ENCODE results near the gene CYB561A3. TPM values are rescaled to one million over a fixed set of nuclear protein-coding genes. Genes with fewer than 3 reads are reported as not detected.

Gene CYB561A3
- total RNA-seq, 1 experiment from 2014 or later, result 54.7 TPM

- Histone ChIP-seq H3K27ac (ENCODE audit: low read depth, low read length, poor library complexity, severe bottlenecking) (no peak overlapping the region), H3K27me3 (replicated peaks; ENCODE audit: insufficient read depth, low read depth, low read length, poor library complexity) (no peaks in the 10 kb centered on the region), H3K9me3 (ENCODE audit: low read depth, low read length, poor library complexity, severe bottlenecking) (no peaks in the 10 kb centered on the region), H3K36me3 (ENCODE audit: insufficient read depth, low read length, poor library complexity, severe bottlenecking) (peaks cover 23% of the 10 kb centered on the region), H3K4me3 (ENCODE audit: low read depth, low read length, poor library complexity, severe bottlenecking) (no peak overlapping the region), H3K4me1 (ENCODE audit: insufficient read depth, low read length, poor library complexity, severe bottlenecking) (no peaks in the 10 kb centered on the region)
- intact Hi-C loops (cut with micrococcal nuclease; ENCODE audit: unreplicated experiment), result no loop called here
- TF ChIP-seq CTCF (conservative IDR thresholded peaks at IDR 0.05; ENCODE audit: low read depth, low read length), result no peak
- no peak for TF ChIP-seq EZH2 (IDR thresholded peaks at IDR 0.05; ENCODE audit: borderline replicate concordance, low read depth, low read length, poor library complexity, severe bottlenecking)
- POLR2A ChIA-PET (ENCODE audit: low non-redundant PET), result interaction anchor here (1.1 kb wide), 1 partner anchor 12 kb away, joined by 3 read pairs; no protein-coding TSS in a partner anchor
- CTCF ChIA-PET, result no interaction called here
- DNase-seq (ENCODE audit: low spot score), result no peak
- BruUV-seq (replicated peaks), result no TSS peak
Observed at GRCh38 chr11:61347916-61348461, 13.7 kb downstream of the CYB561A3 start.

- H3K9me3 ChIP-seq (ENCODE audit: low read depth, low read length, poor library complexity, severe bottlenecking), result no peaks in the 10 kb centered on the region
- H3K4me1 ChIP-seq (ENCODE audit: insufficient read depth, low read length, poor library complexity, severe bottlenecking), result no peaks in the 10 kb centered on the region
- peaks cover 31% of the 10 kb centered on the region for H3K36me3 ChIP-seq (ENCODE audit: insufficient read depth, low read length, poor library complexity, severe bottlenecking)
- H3K4me3 ChIP-seq (ENCODE audit: low read depth, low read length, poor library complexity, severe bottlenecking), result no peak overlapping the region
- intact Hi-C loops (cut with micrococcal nuclease; ENCODE audit: unreplicated experiment), result no loop called here
- ChIA-PET POLR2A (ENCODE audit: low non-redundant PET) (no interaction called here), CTCF (interaction anchor here (1.0 kb wide), 1 partner anchor 16 kb away, joined by 3 read pairs; the partner anchor contains the start of gene CYB561A3)
- TF ChIP-seq EZH2 (IDR thresholded peaks at IDR 0.05; ENCODE audit: borderline replicate concordance, low read depth, low read length, poor library complexity, severe bottlenecking), result no peak
- TF ChIP-seq CTCF (conservative IDR thresholded peaks at IDR 0.05; ENCODE audit: low read depth, low read length), result no peak
- BruUV-seq (replicated peaks), result no TSS peak
- DNase-seq (ENCODE audit: low spot score), result no peak
- no peaks in the 10 kb centered on the region for H3K27me3 ChIP-seq (replicated peaks; ENCODE audit: insufficient read depth, low read depth, low read length, poor library complexity)
- no peak overlapping the region for H3K27ac ChIP-seq (ENCODE audit: low read depth, low read length, poor library complexity, severe bottlenecking)
Observed at GRCh38 chr11:61345954-61346843, 15.5 kb downstream of the CYB561A3 start.

GRCh38 chr11:61345170-61345610 is 16.5 kb downstream of the CYB561A3 start:
- no peaks in the 10 kb centered on the region for H3K27me3 ChIP-seq (replicated peaks; ENCODE audit: insufficient read depth, low read depth, low read length, poor library complexity)
- BruUV-seq (replicated peaks), result no TSS peak
- H3K4me1 ChIP-seq (ENCODE audit: insufficient read depth, low read length, poor library complexity, severe bottlenecking), result no peaks in the 10 kb centered on the region
- no peak overlapping the region for H3K4me3 ChIP-seq (ENCODE audit: low read depth, low read length, poor library complexity, severe bottlenecking)
- H3K9me3 ChIP-seq (ENCODE audit: low read depth, low read length, poor library complexity, severe bottlenecking), result no peaks in the 10 kb centered on the region
- no peak overlapping the region for H3K27ac ChIP-seq (ENCODE audit: low read depth, low read length, poor library complexity, severe bottlenecking)
- POLR2A ChIA-PET (ENCODE audit: low non-redundant PET), result no interaction called here
- intact Hi-C loops (cut with micrococcal nuclease; ENCODE audit: unreplicated experiment), result no loop called here
- DNase-seq (ENCODE audit: low spot score), result no peak
- TF ChIP-seq EZH2 (IDR thresholded peaks at IDR 0.05; ENCODE audit: borderline replicate concordance, low read depth, low read length, poor library complexity, severe bottlenecking) (no peak), CTCF (conservative IDR thresholded peaks at IDR 0.05; ENCODE audit: low read depth, low read length) (no peak)
- H3K36me3 ChIP-seq (ENCODE audit: insufficient read depth, low read length, poor library complexity, severe bottlenecking), result peaks cover 26% of the 10 kb centered on the region
- CTCF ChIA-PET, result no interaction called here

Measured in A673 (cell line).